SK-N-MC (cell line): ENCODE measurements around the gene TOP1.

Experiments used
- EZH2 ChIP-seq: fragments of 200-600 bp; sonication (generic); IDR thresholded peaks from one replicate; pipeline ENCODE4 v1.6.1; 2017; ENCODE audit warnings: antibody characterized with exemption
- FOXP2 ChIP-seq: optimal IDR thresholded peaks from 2 replicates; pipeline ENCODE3; 2011; ENCODE audit warnings: mild to moderate bottlenecking, moderate library complexity; ENCODE audit not compliant: insufficient read depth; ENCODE audit errors: extremely low read length, control extremely low read depth
- POLR2AphosphoS5 ChIP-seq: IDR thresholded peaks from 2 replicates; pipeline ENCODE4 v1.6.1; 2012; ENCODE audit warnings: mild to moderate bottlenecking, low read depth, low read length, borderline replicate concordance

GRCh38 chr20:40996326-40996725 is 32.3 kb upstream of the TOP1 start:
- no peak for TF ChIP-seq EZH2
- no peak for TF ChIP-seq POLR2AphosphoS5
- TF ChIP-seq FOXP2, result no peak
